H4 (cell line): ENCODE data around the gene APCDD1L. TPM values are rescaled to one million over a fixed set of nuclear protein-coding genes. Genes with fewer than 3 reads are reported as not detected.
"Not testable (repeated sequence)": the region's sequence is repeated elsewhere in the genome, so short reads cannot be mapped to it uniquely, and the experiment has no call there.

ENCODE experiments used
- DNase-seq: peaks from one replicate; pipeline ENCODE4 v3.0.0-alpha.2; 2015; ENCODE audit warnings: low spot score
- total RNA-seq: library from RNA; depleted of rRNA; stranded (reverse); fragments of >200 nt; shearing (Covaris generic); gene quantifications from 2 replicates; pipeline ENCODE4 v1.2.3, GENCODE V29; 2014

APCDD1L gene
- total RNA-seq, 1 experiment from 2014 or later = 1.7 TPM

DNA sequence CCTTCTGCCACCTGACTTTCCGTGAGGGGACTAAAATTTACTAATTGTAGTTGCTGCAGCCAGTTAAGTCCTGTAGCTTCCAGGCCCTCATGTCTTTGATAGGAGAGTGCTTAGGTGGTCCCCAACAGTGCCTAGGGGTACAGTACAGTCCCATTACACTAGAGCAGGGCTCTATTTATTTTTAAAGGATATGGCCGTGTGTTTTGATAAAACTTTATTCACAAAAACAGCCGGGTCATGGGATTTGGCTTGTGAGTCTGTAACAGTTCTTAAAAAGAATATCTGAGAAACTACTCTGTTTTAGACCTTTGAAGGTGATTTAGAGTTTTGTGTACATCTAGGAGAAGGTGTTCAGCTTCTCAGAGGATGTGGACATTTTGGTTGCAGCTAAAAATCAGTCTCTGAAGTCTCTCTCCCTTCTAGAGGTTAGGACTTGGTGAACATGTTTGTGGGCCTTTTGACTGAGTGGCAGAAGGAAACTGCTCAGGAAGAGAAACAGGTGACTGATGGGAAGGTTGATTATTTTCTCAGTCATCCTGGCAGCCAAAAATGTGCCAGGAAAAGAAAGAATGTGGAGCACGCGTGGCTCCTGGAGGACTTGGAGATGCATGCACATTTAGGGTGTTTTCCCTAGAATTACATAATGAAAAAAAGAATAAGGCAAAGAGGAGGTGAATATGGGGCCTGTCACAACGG is 68.8 kb downstream of the APCDD1L start:
- no peak for DNase-seq

DNA sequence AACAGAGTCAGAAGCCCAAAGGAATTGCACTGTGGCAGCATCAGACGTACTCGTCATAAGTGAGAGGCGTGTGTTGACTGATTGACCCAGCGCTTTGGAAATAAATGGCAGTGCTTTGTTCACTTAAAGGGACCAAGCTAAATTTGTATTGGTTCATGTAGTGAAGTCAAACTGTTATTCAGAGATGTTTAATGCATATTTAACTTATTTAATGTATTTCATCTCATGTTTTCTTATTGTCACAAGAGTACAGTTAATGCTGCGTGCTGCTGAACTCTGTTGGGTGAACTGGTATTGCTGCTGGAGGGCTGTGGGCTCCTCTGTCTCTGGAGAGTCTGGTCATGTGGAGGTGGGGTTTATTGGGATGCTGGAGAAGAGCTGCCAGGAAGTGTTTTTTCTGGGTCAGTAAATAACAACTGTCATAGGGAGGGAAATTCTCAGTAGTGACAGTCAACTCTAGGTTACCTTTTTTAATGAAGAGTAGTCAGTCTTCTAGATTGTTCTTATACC is 70.4 kb downstream of the APCDD1L start:
- no peak for DNase-seq

GRCh38 chr20:58441723-58442122 is 73.5 kb downstream of the APCDD1L start:
- DNase-seq = no peak

DNA sequence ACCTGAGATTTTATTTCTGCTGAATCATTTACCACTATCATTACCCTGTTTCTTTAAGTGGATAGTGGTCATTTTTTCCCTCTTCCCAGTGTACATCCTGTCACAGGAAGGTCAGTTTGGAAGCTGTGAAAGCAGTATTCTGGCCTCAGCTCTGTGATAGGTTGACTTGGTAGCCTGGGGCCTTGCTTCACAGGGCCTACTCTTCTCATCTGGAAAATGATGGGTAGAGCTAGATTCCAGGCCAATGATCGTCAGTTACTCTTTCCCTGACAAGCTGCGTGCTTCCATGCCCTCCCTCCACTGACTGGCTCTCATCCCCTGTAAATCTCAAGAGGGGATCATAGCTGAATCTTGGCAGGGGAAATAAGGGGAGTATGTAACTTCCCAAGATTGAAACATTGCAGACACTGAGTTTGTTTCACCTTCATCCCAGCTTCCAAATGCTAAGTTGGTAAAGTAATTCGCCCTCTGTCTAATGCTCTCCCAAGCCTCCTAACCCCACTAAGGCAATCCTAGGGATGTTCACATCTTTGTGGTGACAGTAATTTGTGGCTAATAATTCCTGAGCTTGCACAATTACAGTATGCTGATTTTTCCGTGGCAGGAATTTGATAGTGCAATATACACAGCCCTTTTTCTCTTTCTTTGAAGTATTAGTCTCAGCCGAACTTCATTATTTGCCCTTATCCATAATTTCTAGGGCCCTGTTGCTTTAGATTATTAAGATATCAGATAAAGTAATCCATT is 75.0 kb downstream of the APCDD1L start:
- no peak for DNase-seq

DNA sequence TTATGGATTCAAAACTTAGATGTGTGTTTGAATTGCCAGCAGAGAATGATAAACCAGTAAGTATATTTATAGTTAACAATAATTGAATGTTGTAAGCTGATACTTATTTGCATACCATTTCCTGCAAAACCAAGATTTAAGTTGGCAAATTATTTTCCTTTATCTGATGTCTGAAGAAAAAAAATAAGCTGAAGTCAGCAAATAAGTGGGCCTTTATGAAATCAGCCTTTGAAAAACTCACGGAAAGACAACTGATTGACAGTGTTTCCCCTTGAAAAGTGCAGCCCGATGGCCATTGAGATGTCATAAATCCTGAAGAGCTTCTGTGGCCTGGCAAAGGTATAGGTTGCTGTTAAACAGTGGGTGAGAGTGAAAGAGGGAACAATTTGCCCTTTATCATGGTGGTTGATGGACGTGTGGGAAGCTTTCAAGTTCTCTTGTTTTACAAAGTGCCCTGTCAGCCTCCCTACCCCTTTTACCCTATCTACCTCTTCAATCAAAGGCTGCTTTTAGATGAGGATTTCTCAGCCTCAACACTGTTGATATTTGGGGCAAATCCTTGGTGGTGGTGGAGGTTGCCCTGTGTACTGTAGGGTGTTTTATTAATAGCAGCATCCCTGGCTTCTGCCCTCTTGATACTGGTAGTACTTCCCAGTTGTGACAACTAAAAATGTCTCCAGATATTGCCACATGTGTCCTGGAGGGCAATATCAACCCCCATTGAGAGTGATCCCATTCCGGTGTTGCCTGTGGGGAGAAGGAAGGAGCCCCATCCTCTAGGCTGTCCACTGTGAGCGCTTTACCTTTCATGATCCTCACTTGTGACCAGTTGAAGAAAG is 76.0 kb downstream of the APCDD1L start:
- DNase-seq = no peak

DNA sequence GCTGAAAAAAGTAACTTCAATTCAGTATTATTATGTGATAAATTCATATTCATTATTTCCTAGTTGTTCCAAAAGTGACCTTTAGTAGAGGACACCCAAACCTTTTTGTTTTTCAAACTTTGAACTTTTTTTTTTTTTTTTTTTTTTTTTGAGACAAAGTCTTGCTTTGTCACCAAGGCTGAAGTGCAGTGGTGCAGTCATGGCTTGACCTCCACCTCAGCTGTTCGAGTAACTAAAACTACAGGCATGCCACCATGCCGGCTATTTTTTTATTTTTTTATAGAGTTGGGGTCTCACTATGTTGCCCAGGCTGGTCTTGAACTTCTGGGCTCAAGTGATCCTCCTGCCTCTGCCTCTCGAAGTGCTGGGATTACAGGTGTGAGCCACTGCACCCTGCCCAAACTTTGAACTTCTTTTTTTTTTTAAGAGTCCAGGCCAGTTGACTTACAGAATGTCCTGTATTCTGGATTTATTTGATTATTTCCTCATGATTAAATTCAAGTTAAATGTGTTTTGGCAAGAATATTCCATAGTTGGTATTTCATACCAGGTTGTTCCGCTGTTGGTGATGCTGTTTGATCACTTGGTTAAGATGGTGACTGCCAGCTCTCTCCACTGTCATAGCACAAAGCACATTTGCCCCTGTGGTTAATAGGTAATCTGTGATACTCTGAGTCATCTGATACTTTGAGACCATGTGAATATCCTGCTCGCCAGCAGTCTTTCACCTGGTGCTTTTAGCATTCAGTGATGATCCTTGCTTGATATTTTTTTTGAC is 78.1 kb downstream of the APCDD1L start:
- DNase-seq = no peak

GRCh38 chr20:58435237-58435636 is 80.0 kb downstream of the APCDD1L start:
- no peak for DNase-seq

- no peak for DNase-seq
These were observed 80.9 kb downstream of the APCDD1L start for GRCh38 chr20:58434326-58434725.

- peak; percentile 31 for DNase-seq
These were observed 81.4 kb downstream of the APCDD1L start for GRCh38 chr20:58433759-58434158.

DNA sequence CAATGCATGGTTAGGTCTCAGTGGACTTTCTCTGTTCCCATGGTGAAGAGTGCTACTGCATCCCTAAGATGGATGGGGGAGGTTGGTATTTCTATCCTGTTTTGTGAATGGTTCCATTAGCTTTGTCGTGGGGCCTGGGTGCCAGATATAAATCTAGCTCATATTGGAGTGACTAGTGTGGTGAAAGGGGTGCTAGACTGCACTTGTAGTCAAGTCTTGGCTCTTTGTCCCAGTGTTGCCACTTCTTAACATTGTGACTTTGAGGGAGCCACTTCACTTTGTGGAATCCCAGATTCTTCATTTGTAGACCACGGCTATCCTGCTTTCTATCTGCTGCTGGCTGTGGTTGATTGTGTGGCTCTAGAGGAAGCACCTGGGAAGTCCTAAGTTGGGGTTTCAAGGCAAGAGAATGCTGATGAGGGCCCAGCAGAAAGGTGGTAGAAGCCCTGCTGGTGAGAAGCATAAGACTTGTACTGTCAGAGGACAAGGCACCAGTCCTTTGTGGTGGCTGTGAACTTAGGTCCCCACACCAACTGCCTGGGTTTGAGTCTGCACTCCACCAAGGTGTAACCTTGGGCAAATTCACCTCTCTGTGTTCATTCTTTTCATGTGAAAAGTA is 82.1 kb downstream of the APCDD1L start:
- no peak for DNase-seq

DNA sequence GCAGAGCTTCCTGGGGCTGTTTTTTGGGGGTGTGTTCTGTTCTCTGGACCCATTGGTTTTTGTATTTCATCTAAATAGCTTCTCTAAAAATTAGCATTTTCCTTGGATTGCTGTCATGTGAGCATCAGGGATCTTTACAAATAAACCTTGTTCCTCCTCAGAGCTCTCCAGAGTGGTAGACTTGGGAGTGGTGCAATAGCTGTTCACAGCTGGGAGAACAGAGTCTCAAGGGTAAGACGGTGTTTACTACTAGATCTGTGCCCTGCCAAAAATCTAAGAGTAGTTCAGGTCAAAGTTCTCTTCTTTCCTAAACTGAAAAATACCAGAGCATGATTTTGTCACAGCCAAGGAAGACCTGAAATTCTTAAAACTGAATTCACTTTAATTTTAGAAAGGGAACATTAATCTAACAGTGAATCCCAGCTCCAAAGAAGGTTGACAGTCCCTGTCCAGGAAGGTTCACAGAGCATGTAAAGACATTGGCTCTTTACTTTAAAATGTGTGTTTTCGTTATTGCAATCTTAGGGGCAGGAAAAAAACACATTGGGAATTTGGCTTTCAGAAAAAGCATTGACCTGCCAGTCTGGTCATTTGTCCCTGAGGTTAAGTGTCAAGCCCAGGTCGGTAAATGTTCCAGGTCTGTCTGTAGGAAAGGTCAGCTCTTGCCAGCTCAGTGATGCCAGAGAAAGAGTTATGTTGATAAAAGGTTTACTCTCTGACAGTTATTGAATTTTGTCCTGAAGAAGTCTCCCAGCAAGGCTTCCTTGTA is 82.8 kb downstream of the APCDD1L start:
- DNase-seq = no peak

GRCh38 chr20:58431134-58431533 is 84.1 kb downstream of the APCDD1L start:
- no peak for DNase-seq

DNA sequence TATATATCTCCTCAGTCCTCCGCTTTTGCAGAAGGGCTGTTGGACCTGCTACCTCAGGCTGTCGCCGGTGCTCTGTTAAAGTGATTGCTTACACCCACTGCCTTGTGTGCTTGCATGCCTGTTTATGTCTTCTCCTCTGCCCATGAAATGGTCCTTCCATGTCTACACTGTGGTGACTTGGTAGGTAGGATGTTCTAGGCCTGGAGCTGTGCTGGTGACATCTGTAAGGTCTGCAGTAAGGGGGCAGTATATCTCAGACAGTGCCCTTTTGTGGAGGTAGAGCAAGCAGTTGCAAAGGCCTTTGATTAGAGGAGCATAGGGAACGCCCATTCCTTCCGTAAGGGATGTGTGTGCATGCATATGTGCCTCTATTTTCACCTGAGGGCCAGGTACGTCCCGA is 85.9 kb downstream of the APCDD1L start:
- no peak for DNase-seq

DNA sequence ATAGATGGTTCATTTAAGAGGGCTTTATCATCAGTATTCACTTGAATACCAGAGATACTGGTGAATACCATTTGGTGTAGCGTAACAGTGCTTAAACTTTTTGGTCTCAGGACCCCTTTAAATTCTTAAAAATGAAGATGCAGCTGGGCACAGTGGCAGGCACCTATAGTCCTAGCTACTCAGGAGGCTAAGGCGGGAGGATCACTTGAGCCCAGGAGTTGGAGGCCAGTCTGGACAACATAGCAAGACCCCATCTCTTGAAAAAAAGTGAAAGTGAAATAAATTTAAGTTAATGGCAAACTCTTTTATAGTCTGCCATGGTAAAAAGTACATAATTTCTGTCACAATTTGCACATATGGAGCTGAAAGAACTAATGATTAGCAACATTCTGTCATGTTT is 86.8 kb downstream of the APCDD1L start:
- no peak for DNase-seq

GRCh38 chr20:58427571-58427970 is 87.6 kb downstream of the APCDD1L start:
- not testable (repeated sequence) for DNase-seq

GRCh38 chr20:58424218-58424969 is 90.8 kb downstream of the APCDD1L start:
- DNase-seq = no peak

GRCh38 chr20:58421497-58421850 is 93.7 kb downstream of the APCDD1L start:
- no peak for DNase-seq

- no peak for DNase-seq
These were observed 94.3 kb downstream of the APCDD1L start for GRCh38 chr20:58420798-58421496.
